ENCODE results near the gene SUN3. TPM values are rescaled to one million over a fixed set of nuclear protein-coding genes. Genes with fewer than 3 reads are reported as not detected.

SUN3 gene
- total RNA-seq, 1 experiment from 2014 or later, result not detected

DNA sequence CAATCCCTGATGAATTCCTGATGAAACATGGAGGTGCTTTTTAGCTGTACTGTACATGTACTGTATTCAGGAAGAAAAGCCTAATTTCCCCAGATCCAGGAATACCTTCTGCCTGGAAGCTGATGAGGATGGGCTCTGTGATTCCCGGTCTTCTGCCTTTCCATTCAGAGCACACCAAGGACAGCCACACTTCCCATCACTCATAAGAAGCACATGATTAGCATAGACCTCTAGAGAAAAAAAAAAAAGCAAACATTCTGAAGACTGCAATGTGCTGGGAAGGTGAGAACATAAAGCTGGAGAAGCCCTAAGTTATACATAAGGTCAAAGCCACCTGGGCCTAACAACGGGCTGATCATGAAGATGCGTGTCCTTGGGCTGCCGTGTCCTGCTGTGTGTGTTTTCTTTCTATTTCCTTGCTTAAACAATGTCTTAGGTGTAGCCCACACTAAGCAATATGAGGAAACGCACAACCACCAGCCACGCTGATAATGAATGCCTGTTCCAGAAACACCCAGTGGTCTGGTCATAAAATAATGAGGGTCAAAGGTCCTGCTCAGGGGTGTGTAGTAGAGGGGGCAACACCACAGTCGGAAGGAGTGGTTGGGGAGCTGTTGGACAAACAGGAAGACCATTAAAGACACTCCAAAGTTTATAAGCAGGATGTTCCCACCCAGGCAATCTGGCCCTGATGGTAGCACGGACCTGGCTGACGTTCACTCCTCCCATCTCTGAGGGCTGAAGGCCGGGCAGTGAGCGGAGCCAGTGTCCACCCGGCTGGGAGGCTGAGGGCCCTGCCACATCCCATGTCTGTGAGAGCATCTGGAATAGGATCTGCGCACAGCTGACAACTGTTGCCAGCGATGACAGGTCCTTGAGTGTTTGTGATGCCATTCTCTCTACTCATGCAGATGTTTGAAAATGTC is 88.6 kb downstream of the SUN3 start:
- Histone ChIP-seq H3K4me3 (no peak overlapping the region), H3K27me3 (no peaks in the 10 kb centered on the region), H3K9me3 (replicated peaks) (no peaks in the 10 kb centered on the region), H3K36me3 (no peaks in the 10 kb centered on the region), H3K27ac (peak overlapping the region; percentile 24), H3K4me1 (peaks cover 19% of the 10 kb centered on the region)
- DNase-seq, result peak; percentile 54 to 61

DNA sequence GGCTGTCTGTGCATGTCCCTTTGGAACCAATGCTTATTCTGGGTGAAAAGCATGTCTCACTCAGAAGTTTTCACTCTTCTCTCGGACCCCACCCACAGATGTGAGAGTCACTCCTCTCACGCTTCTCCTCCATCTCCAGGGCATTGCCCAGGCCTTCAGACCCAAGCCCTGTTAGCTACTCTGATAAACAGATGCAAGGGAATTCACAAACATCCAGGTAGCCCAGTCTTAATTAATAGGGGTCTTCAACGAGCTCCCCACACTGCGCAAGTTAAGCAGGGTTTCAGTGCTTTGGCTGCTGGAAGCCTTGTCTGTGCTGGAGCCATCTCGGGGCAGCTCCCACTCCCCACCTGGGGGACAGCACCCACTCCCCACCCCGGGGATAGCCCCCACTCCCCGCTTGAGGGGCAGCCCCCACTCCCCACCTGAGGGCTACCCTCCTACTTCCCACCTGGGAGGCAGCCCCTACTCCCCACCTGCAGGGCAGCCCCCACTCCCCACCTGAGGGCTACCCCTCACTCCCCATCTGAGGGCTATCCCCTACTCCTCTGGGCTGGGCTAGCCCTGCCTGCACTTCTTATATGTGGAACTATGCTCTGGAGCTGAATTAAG is 89.4 kb downstream of the SUN3 start:
- no peaks in the 10 kb centered on the region for H3K27me3 ChIP-seq
- no peak overlapping the region for H3K4me3 ChIP-seq
- no peak for DNase-seq
- H3K9me3 ChIP-seq (replicated peaks), result no peaks in the 10 kb centered on the region
- H3K4me1 ChIP-seq, result peaks cover 19% of the 10 kb centered on the region
- no peaks in the 10 kb centered on the region for H3K36me3 ChIP-seq
- no peak overlapping the region for H3K27ac ChIP-seq

DNA sequence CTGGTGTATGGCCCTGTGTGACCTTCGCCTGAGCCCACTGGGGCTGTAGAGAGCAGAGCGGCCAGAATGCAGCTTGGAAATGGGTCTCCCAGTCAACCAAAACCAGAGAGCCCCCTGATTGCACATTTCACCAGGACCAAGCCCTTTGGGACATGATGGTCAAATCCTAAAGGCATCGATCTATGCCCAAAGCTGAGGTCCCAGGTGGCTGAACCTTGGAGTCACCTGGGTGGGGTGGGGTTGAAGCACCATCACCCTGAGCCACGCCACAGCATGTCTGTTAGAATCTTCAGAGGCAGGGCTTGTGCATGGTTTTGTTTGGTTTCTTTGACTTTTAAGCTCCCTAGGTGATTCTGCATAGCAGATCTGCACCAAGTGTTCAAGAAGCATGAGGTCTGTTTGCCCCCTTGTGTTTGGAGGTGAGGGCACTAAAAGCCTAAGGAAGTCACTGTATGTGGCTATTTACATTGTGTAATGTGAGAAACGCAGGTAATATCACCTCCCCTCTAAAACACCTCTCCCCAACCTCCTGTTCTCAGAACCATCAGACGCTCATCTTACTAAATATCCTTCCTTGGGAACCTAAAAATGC is 90.2 kb downstream of the SUN3 start:
- H3K9me3 ChIP-seq (replicated peaks), result no peaks in the 10 kb centered on the region
- no peaks in the 10 kb centered on the region for H3K36me3 ChIP-seq
- no peak overlapping the region for H3K27ac ChIP-seq
- no peaks in the 10 kb centered on the region for H3K27me3 ChIP-seq
- peak in 1 of 2 experiments; percentile 53 for DNase-seq
- peaks cover 19% of the 10 kb centered on the region for H3K4me1 ChIP-seq
- no peak overlapping the region for H3K4me3 ChIP-seq

DNA sequence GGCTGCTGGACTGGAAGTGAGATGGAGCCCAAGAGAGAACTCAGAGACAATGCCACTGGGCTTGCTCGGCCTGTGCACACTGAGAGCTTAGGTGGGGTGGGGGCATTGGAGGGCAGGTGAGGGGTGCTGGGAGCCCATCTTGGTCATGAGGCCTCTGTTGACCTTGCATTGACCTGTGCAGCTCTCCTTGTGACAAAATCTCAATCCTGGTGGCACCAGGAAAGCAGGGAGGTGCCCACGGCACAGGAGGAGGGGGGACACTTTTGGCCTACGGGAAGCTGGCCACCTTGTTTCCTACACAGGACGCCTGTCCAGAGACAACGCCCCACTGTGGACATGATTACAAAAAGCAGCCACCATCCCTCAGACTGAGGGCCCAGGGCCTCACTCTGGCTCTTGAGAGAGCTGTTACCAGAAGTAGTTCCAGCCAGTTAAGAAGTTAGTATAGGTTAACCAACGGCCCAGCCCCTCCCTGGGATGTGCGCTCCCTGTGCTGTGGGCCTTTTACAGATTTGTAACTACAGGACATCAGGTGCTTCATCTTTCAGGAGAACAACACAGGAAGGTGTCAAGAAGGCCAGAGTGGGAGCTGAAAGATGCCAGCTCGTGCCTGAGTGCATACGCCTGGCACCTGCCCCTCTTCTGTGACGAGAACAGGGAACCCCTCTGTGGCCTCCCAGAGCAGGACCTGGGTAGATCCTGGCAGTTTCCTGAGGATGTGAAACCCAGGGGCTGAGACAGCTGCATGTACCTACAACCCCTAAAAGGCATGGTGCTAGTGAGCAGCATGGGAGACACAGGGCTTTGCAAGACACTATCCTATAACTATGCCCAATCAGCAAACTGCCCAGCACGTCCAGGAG is 91.0 kb downstream of the SUN3 start:
- H3K27me3 ChIP-seq, result no peaks in the 10 kb centered on the region
- H3K36me3 ChIP-seq, result no peaks in the 10 kb centered on the region
- no peak overlapping the region for H3K4me3 ChIP-seq
- peaks cover 19% of the 10 kb centered on the region for H3K4me1 ChIP-seq
- no peak for DNase-seq
- H3K9me3 ChIP-seq (replicated peaks), result no peaks in the 10 kb centered on the region
- no peak overlapping the region for H3K27ac ChIP-seq

Other genes starting within 250 kb of the SUN3 start
- 0.02 and 0.03 TPM in 2 replicates for gene PKD1L1, start 80.6 kb downstream of the SUN3 start, total RNA-seq (2014; rRNA removed; shearing (Covaris generic))
- gene HUS1, start 49.5 kb downstream of the SUN3 start, total RNA-seq (2014; rRNA removed; shearing (Covaris generic)), result 31.7 and 38.7 TPM in 2 replicates
- gene C7orf57, start 6.4 kb upstream of the SUN3 start, total RNA-seq (2014; rRNA removed; shearing (Covaris generic)), result 0.06 TPM in 1 of 2 replicates, not detected in the other
- 2.4 and 3.7 TPM in 2 replicates for gene UPP1, start 60.2 kb upstream of the SUN3 start, total RNA-seq (2014; rRNA removed; shearing (Covaris generic))
- not detected in 2 replicates for gene ABCA13, start 142.4 kb upstream of the SUN3 start, total RNA-seq (2014; rRNA removed; shearing (Covaris generic))

Data from SJCRH30 (cell line).